WERI-Rb-1 (cell line): ENCODE data around the gene MTRF1.

Experiments used
- DNase-seq: peaks from one replicate; pipeline ENCODE4 v3.0.0-alpha.2; 2020
- H3K27ac ChIP-seq: fragments of 250-450 bp; sonication (Bioruptor Pico); 2 replicates; pipeline ENCODE4 v1.5.1; 2020; ENCODE audit warnings: mild to moderate bottlenecking, moderate library complexity
- H3K27me3 ChIP-seq: fragments of 250-450 bp; sonication (Bioruptor Pico); 2 replicates; pipeline ENCODE4 v1.5.1; 2021; ENCODE audit warnings: mild to moderate bottlenecking, low read depth, moderate library complexity; ENCODE audit not compliant: insufficient read depth, severe bottlenecking
- H3K36me3 ChIP-seq: fragments of 250-450 bp; sonication (Bioruptor Pico); 2 replicates; pipeline ENCODE4 v1.5.1; 2020; ENCODE audit warnings: mild to moderate bottlenecking, moderate library complexity
- H3K4me3 ChIP-seq: 2 replicates; pipeline ENCODE4 v1.5.1; 2011; ENCODE audit warnings: low read depth, mild to moderate bottlenecking, control low read depth, low read length
- H3K9me3 ChIP-seq: fragments of 250-450 bp; sonication (Bioruptor Pico); 2 replicates; pipeline ENCODE4 v1.5.1; 2021; ENCODE audit warnings: mild to moderate bottlenecking, moderate library complexity; ENCODE audit not compliant: severe bottlenecking
- TF ChIP-seq, protein P1 (sequence below): IDR thresholded peaks from 2 replicates; pipeline ENCODE4 v1.5.1; 2011; ENCODE audit warnings: low read depth, mild to moderate bottlenecking, control low read depth, inconsistent platforms, low read length

MTRF1 gene

GRCh38 chr13:41193469-41193868 is 69.9 kb downstream of the MTRF1 start:
- H3K27ac ChIP-seq, result no peak overlapping the region
- TF ChIP-seq, protein P1, sequence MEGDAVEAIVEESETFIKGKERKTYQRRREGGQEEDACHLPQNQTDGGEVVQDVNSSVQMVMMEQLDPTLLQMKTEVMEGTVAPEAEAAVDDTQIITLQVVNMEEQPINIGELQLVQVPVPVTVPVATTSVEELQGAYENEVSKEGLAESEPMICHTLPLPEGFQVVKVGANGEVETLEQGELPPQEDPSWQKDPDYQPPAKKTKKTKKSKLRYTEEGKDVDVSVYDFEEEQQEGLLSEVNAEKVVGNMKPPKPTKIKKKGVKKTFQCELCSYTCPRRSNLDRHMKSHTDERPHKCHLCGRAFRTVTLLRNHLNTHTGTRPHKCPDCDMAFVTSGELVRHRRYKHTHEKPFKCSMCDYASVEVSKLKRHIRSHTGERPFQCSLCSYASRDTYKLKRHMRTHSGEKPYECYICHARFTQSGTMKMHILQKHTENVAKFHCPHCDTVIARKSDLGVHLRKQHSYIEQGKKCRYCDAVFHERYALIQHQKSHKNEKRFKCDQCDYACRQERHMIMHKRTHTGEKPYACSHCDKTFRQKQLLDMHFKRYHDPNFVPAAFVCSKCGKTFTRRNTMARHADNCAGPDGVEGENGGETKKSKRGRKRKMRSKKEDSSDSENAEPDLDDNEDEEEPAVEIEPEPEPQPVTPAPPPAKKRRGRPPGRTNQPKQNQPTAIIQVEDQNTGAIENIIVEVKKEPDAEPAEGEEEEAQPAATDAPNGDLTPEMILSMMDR, result no peak
- no peak overlapping the region for H3K4me3 ChIP-seq

DNA sequence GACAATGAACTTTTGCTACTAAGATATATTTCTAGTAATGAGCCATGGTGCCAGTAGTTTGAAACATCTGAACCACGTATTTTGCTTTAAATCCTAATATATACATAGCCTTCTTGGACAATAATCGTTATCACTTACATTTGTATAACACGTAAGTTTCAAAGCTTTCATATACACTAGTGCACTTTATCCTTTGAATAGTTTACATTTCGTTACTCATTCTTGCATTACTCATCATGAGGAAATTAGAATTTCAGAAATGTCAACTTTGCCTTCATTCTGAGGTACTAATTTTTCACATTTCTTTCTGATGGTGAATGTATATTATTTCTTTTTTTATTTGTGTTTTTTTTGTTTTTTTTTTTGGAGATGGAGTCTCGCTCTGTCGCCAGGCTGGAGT is 74.8 kb downstream of the MTRF1 start:
- Histone ChIP-seq H3K4me3 (no peak overlapping the region), H3K36me3 (no peaks in the 10 kb centered on the region), H3K9me3 (no peaks in the 10 kb centered on the region), H3K27me3 (no peaks in the 10 kb centered on the region), H3K27ac (no peak overlapping the region)
- TF ChIP-seq, protein P1, result no peak
- DNase-seq, result no peak

More at GRCh38 chr13:41193469-41193868, 69.9 kb downstream of the MTRF1 start:
- H3K9me3 ChIP-seq, result no peaks in the 10 kb centered on the region
- H3K27me3 ChIP-seq, result no peaks in the 10 kb centered on the region
- H3K36me3 ChIP-seq, result no peaks in the 10 kb centered on the region
- no peak for DNase-seq

GRCh38 chr13:41186481-41186880 is 76.9 kb downstream of the MTRF1 start:
- DNase-seq, result no peak
- Histone ChIP-seq H3K27ac (no peak overlapping the region), H3K9me3 (no peaks in the 10 kb centered on the region), H3K36me3 (no peaks in the 10 kb centered on the region), H3K27me3 (no peaks in the 10 kb centered on the region), H3K4me3 (no peak overlapping the region)
- TF ChIP-seq, protein P1, result no peak

DNA sequence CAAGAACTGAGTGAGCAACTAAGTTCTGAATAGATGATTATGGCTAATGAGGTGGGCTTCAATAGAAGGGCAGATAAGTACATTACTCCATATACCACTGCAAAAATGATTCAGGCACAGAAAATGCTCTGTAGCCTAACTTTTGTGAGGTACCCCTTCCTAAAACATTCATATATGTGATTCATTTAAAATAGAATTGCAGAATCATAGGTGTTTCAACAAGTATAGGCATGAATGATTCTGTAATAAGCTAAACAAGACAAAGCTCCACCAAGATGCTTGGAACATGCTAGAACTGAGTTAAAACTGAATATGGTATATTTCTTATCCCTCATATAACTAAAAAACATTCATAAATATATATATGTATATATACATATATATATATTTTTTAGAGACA is 81.1 kb downstream of the MTRF1 start:
- Histone ChIP-seq H3K27me3 (no peaks in the 10 kb centered on the region), H3K9me3 (no peaks in the 10 kb centered on the region), H3K4me3 (no peak overlapping the region), H3K27ac (no peak overlapping the region), H3K36me3 (no peaks in the 10 kb centered on the region)
- no peak for DNase-seq
- TF ChIP-seq, protein P1, result no peak

- DNase-seq, result no peak
- no peaks in the 10 kb centered on the region for H3K36me3 ChIP-seq
- TF ChIP-seq, protein P1, result no peak
- no peaks in the 10 kb centered on the region for H3K9me3 ChIP-seq
- H3K27ac ChIP-seq, result no peak overlapping the region
- H3K4me3 ChIP-seq, result no peak overlapping the region
- H3K27me3 ChIP-seq, result no peaks in the 10 kb centered on the region
Observed at GRCh38 chr13:41179593-41180250, 83.7 kb downstream of the MTRF1 start.

GRCh38 chr13:41178040-41178439 is 85.3 kb downstream of the MTRF1 start:
- Histone ChIP-seq H3K4me3 (no peak overlapping the region), H3K36me3 (no peaks in the 10 kb centered on the region), H3K27me3 (no peaks in the 10 kb centered on the region), H3K9me3 (no peaks in the 10 kb centered on the region), H3K27ac (no peak overlapping the region)
- TF ChIP-seq, protein P1, result no peak
- no peak for DNase-seq
